ENCODE results near the gene MFSD11. TPM values are rescaled to one million over a fixed set of nuclear protein-coding genes. Genes with fewer than 3 reads are reported as not detected.
"Not testable (repeated sequence)": the region's sequence is repeated elsewhere in the genome, so short reads cannot be mapped to it uniquely, and the experiment has no call there.

The MFSD11 gene
- total and polyA plus RNA-seq, 4 donors: 12.0 to 57.5 (median 25.0) TPM

DNA sequence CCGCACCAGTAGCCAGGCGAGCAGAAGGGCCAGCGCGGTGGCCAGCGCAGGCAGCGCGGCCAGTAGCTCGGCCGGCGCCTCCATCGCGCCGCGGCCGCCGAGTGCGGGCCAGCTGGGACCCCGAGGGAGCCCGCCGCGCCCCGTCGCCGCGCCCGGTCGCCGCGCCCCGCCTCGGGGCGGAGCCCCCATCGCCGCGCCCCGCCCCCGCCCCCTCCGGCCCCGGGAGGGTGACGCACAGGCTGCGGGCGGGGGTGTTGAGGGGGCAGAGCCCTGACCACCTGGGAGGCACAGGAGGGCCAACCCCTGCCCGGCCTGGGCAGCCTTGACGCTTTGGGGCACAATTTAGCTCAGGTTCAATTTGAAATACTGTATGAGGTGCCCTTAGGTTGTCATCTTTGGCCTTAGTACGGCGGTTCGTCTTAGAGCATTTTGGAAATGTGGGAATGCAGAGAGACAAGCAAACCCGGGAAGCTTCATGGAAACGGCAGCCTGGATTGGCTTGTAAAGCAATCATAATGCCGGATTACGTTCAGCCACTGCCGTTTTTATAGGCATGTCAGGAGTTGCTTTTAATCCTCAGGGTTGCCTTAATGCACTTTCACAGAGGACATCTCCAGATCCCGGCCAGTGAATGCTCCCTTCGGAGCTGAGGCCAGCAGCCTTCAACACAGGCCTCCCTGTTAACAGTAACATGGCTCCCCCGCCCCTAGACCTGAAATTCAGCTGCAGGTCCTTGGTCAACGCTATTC is 26.9 kb upstream of the MFSD11 start, which contains the start of gene MXRA7:
TSS of gene MXRA7 (minus strand) at position 103 of the 749 bp plus-strand sequence. CDS start at position 84, 19 bp downstream.
- peak; percentile 39 for ATAC-seq (ENCODE audit: insufficient read depth, low FRiP score)
- TF ChIP-seq, protein P1, sequence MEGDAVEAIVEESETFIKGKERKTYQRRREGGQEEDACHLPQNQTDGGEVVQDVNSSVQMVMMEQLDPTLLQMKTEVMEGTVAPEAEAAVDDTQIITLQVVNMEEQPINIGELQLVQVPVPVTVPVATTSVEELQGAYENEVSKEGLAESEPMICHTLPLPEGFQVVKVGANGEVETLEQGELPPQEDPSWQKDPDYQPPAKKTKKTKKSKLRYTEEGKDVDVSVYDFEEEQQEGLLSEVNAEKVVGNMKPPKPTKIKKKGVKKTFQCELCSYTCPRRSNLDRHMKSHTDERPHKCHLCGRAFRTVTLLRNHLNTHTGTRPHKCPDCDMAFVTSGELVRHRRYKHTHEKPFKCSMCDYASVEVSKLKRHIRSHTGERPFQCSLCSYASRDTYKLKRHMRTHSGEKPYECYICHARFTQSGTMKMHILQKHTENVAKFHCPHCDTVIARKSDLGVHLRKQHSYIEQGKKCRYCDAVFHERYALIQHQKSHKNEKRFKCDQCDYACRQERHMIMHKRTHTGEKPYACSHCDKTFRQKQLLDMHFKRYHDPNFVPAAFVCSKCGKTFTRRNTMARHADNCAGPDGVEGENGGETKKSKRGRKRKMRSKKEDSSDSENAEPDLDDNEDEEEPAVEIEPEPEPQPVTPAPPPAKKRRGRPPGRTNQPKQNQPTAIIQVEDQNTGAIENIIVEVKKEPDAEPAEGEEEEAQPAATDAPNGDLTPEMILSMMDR (IDR thresholded peaks at IDR 0.05; ENCODE audit: control extremely low read depth, extremely low read depth): no peak
- H3K36me3 ChIP-seq (ENCODE audit: control insufficient read depth in 4 of 4, insufficient read depth in 4 of 4, low read length in 4 of 4): peaks cover 5 to 11% (median 7%) of the 10 kb centered on the region in 4 donors
- no peaks in the 10 kb centered on the region for H3K27me3 ChIP-seq (ENCODE audit: control insufficient read depth in 3 of 3, insufficient read depth in 3 of 3, low read length in 2 of 3)
- H3K4me1 ChIP-seq (ENCODE audit: control insufficient read depth in 5 of 5, insufficient read depth in 5 of 5, low read length in 5 of 5): peaks cover 2 to 32% (median 14%) of the 10 kb centered on the region in 5 donors
- peak within 1 kb of the TSS; percentile 85 to 91 for H3K27ac ChIP-seq (ENCODE audit: low read depth in 1 of 2, low read length in 1 of 2)
- H3K4me3 ChIP-seq: peak within 1 kb of the TSS; percentile 68
- no peaks in the 10 kb centered on the region for H3K9me3 ChIP-seq (ENCODE audit: control insufficient read depth in 4 of 4, insufficient read depth in 3 of 4, low read length in 3 of 4)
- peak within 1 kb of the TSS in 1 of 2 donors; percentile 94 for H3K9ac ChIP-seq (ENCODE audit: insufficient read depth in 1 of 2, low read length in 2 of 2)
- 4 to 19% methylated on average over 17 to 49 of the region's 56 CpGs for WGBS, 2 donors
- DNase-seq: peak; percentile 74 to 84 (median 76)

DNA sequence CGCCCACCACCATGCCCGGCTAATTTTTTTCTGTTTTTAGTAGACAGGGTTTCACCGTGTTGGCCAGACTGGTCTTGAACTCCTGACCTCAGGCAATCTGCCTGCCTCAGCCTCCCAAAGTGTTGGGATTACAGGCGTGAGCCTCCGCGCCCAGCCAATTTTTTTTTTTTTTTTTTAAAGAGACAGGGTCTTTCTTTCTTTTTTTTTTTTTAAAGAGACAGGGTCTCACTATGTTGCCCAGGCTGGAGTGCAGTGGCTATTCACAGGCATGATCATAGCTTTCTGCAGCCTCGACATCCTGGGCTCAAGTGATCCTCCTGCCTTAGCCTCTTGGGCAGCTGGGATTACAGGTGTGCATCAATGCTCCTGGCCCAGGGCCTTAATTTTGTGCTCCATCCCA is 25.6 kb upstream of the MFSD11 start:
- H3K27me3 ChIP-seq (ENCODE audit: control insufficient read depth in 3 of 3, insufficient read depth in 3 of 3, low read length in 2 of 3); DNase-seq; H3K9me3 ChIP-seq (ENCODE audit: control insufficient read depth in 4 of 4, insufficient read depth in 3 of 4, low read length in 3 of 4); H3K27ac ChIP-seq (ENCODE audit: low read depth in 1 of 2, low read length in 1 of 2); ATAC-seq (ENCODE audit: insufficient read depth, low FRiP score); H3K9ac ChIP-seq (ENCODE audit: insufficient read depth in 1 of 2, low read length in 2 of 2); H3K4me3 ChIP-seq: not testable (repeated sequence)
- Histone ChIP-seq H3K4me1 (ENCODE audit: control insufficient read depth in 5 of 5, insufficient read depth in 5 of 5, low read length in 5 of 5) (peaks cover 2 to 32% (median 21%) of the 10 kb centered on the region in 5 donors), H3K36me3 (ENCODE audit: control insufficient read depth in 4 of 4, insufficient read depth in 4 of 4, low read length in 4 of 4) (peaks cover 11 to 21% (median 16%) of the 10 kb centered on the region in 4 donors)
- WGBS, 2 donors: 78 to 84% methylated on average over 7 of the region's 7 CpGs

DNA sequence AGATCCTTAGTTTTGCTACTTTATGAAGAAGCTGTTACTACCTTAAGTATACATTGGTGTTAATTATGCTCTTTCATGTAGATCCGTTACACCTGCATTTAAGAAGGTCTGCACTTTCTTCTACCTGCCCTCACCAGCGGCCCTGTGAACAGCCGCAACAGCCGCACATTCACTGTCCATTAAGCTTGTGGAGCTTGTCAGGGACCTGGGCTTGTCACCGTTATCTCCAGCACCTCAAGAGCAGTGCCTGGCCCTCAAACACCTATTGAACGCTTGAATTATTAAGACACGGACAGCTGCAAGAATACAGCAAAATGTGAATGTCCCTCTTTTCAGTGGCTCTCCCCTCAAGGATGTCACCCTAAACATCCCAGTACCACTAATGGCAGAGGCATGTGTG is 24.2 kb upstream of the MFSD11 start:
- H3K4me1 ChIP-seq (ENCODE audit: control insufficient read depth in 5 of 5, insufficient read depth in 5 of 5, low read length in 5 of 5): peaks cover 1 to 22% (median 19%) of the 10 kb centered on the region in 5 donors
- H3K9ac ChIP-seq (ENCODE audit: insufficient read depth in 1 of 2, low read length in 2 of 2): no peak overlapping the region
- DNase-seq (no peak), ATAC-seq (ENCODE audit: insufficient read depth, low FRiP score) (no peak)
- TF ChIP-seq, protein P1 (IDR thresholded peaks at IDR 0.05; ENCODE audit: control extremely low read depth, extremely low read depth): no peak
- no peaks in the 10 kb centered on the region for H3K9me3 ChIP-seq (ENCODE audit: control insufficient read depth in 4 of 4, insufficient read depth in 3 of 4, low read length in 3 of 4)
- no peak overlapping the region for H3K27ac ChIP-seq (ENCODE audit: low read depth in 1 of 2, low read length in 1 of 2)
- H3K4me3 ChIP-seq: no peak overlapping the region
- 95 to 96% methylated on average over 7 of the region's 7 CpGs for WGBS, 2 donors
- no peaks in the 10 kb centered on the region for H3K27me3 ChIP-seq (ENCODE audit: control insufficient read depth in 3 of 3, insufficient read depth in 3 of 3, low read length in 2 of 3)
- peaks cover 18 to 25% (median 23%) of the 10 kb centered on the region in 4 donors for H3K36me3 ChIP-seq (ENCODE audit: control insufficient read depth in 4 of 4, insufficient read depth in 4 of 4, low read length in 4 of 4)

DNA sequence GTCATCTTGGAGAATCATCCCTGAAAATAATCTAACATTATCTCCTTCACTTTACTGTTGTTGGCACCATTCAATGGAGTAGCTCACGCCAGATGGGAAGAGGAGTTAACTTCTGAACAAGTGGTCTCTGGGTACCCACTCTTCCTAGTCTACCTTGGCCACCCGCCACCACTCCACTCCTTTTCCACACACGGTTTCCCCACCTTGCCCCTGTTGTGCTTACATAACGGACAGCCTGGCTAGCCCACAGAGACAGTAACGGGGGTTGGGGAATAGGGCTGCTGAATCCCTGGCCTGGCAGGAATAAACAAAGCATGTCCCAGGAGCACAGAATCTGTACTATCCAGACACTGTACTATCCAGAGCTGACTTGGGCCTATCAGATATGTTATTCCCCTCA is 23.6 kb upstream of the MFSD11 start:
- Histone ChIP-seq H3K4me3 (no peak overlapping the region), H3K9me3 (ENCODE audit: control insufficient read depth in 4 of 4, insufficient read depth in 3 of 4, low read length in 3 of 4) (no peaks in the 10 kb centered on the region), H3K27me3 (ENCODE audit: control insufficient read depth in 3 of 3, insufficient read depth in 3 of 3, low read length in 2 of 3) (no peaks in the 10 kb centered on the region), H3K4me1 (ENCODE audit: control insufficient read depth in 5 of 5, insufficient read depth in 5 of 5, low read length in 5 of 5) (peaks cover 0 to 21% (median 13%) of the 10 kb centered on the region in 5 donors), H3K36me3 (ENCODE audit: control insufficient read depth in 4 of 4, insufficient read depth in 4 of 4, low read length in 4 of 4) (peaks cover 23 to 28% (median 26%) of the 10 kb centered on the region in 4 donors), H3K27ac (ENCODE audit: low read depth in 1 of 2, low read length in 1 of 2) (no peak overlapping the region), H3K9ac (ENCODE audit: insufficient read depth in 1 of 2, low read length in 2 of 2) (no peak overlapping the region)
- DNase-seq: no peak
- ATAC-seq (ENCODE audit: insufficient read depth, low FRiP score): no peak
- WGBS, 2 donors: 66 to 71% methylated on average over 5 of the region's 5 CpGs
- TF ChIP-seq, protein P1 (IDR thresholded peaks at IDR 0.05; ENCODE audit: control extremely low read depth, extremely low read depth): no peak

All from lung (tissue), 12 donors.